ENCODE measurements around the gene TNIK.

The TNIK gene

GRCh38 chr3:171374260-171374659 is 85.9 kb downstream of the TNIK start:
- no peak overlapping the region for H2AFZ ChIP-seq (ENCODE audit: low read depth)
- H3K4me3 ChIP-seq (IDR thresholded peaks at IDR 0.05; ENCODE audit: insufficient read depth, low read depth, low read length), result no peak overlapping the region
- no peaks in the 10 kb centered on the region for H3K36me3 ChIP-seq (ENCODE audit: insufficient read depth)
- H3K79me2 ChIP-seq (ENCODE audit: insufficient read depth, low read depth), result no peaks in the 10 kb centered on the region
- H3K27me3 ChIP-seq (ENCODE audit: insufficient read depth, low read depth), result no peaks in the 10 kb centered on the region
- H4K20me1 ChIP-seq (ENCODE audit: insufficient read depth), result no peaks in the 10 kb centered on the region
- TF ChIP-seq CTCF (conservative IDR thresholded peaks at IDR 0.05; ENCODE audit: low read depth, low read length), result no peak
- H3K27ac ChIP-seq, result no peak overlapping the region
- H3K4me2 ChIP-seq, result no peak overlapping the region
- H3K4me1 ChIP-seq (ENCODE audit: low read depth, poor library complexity, severe bottlenecking), result peaks cover 5% of the 10 kb centered on the region
- H3K9ac ChIP-seq, result no peak overlapping the region

GRCh38 chr3:171373711-171374110 is 86.5 kb downstream of the TNIK start:
- TF ChIP-seq CTCF (conservative IDR thresholded peaks at IDR 0.05; ENCODE audit: low read depth, low read length), result no peak
- no peaks in the 10 kb centered on the region for H3K36me3 ChIP-seq (ENCODE audit: insufficient read depth)
- no peaks in the 10 kb centered on the region for H3K27me3 ChIP-seq (ENCODE audit: insufficient read depth, low read depth)
- H3K79me2 ChIP-seq (ENCODE audit: insufficient read depth, low read depth), result no peaks in the 10 kb centered on the region
- H3K4me1 ChIP-seq (ENCODE audit: low read depth, poor library complexity, severe bottlenecking), result peaks cover 5% of the 10 kb centered on the region
- H3K4me2 ChIP-seq, result no peak overlapping the region
- no peak overlapping the region for H3K9ac ChIP-seq
- no peak overlapping the region for H3K4me3 ChIP-seq (IDR thresholded peaks at IDR 0.05; ENCODE audit: insufficient read depth, low read depth, low read length)
- H4K20me1 ChIP-seq (ENCODE audit: insufficient read depth), result no peaks in the 10 kb centered on the region
- no peak overlapping the region for H2AFZ ChIP-seq (ENCODE audit: low read depth)
- no peak overlapping the region for H3K27ac ChIP-seq

- Histone ChIP-seq H3K36me3 (ENCODE audit: insufficient read depth) (no peaks in the 10 kb centered on the region), H3K4me3 (IDR thresholded peaks at IDR 0.05; ENCODE audit: insufficient read depth, low read depth, low read length) (no peak overlapping the region), H3K4me2 (no peak overlapping the region), H3K4me1 (ENCODE audit: low read depth, poor library complexity, severe bottlenecking) (peaks cover 5% of the 10 kb centered on the region), H3K79me2 (ENCODE audit: insufficient read depth, low read depth) (no peaks in the 10 kb centered on the region), H3K9ac (no peak overlapping the region), H2AFZ (ENCODE audit: low read depth) (no peak overlapping the region), H4K20me1 (ENCODE audit: insufficient read depth) (no peaks in the 10 kb centered on the region), H3K27me3 (ENCODE audit: insufficient read depth, low read depth) (no peaks in the 10 kb centered on the region), H3K27ac (no peak overlapping the region)
- TF ChIP-seq CTCF (conservative IDR thresholded peaks at IDR 0.05; ENCODE audit: low read depth, low read length), result no peak
These were observed 87.5 kb downstream of the TNIK start for GRCh38 chr3:171372694-171373093.

- Histone ChIP-seq H2AFZ (ENCODE audit: low read depth) (no peak overlapping the region), H3K4me2 (no peak overlapping the region), H3K79me2 (ENCODE audit: insufficient read depth, low read depth) (no peaks in the 10 kb centered on the region), H3K9ac (no peak overlapping the region), H3K4me3 (IDR thresholded peaks at IDR 0.05; ENCODE audit: insufficient read depth, low read depth, low read length) (no peak overlapping the region), H4K20me1 (ENCODE audit: insufficient read depth) (no peaks in the 10 kb centered on the region), H3K36me3 (ENCODE audit: insufficient read depth) (no peaks in the 10 kb centered on the region), H3K27ac (no peak overlapping the region), H3K27me3 (ENCODE audit: insufficient read depth, low read depth) (no peaks in the 10 kb centered on the region), H3K4me1 (ENCODE audit: low read depth, poor library complexity, severe bottlenecking) (peaks cover 4% of the 10 kb centered on the region)
- no peak for TF ChIP-seq CTCF (conservative IDR thresholded peaks at IDR 0.05; ENCODE audit: low read depth, low read length)
These were observed 88.9 kb downstream of the TNIK start for GRCh38 chr3:171371354-171371753.
